Effector memory CD8-positive, alpha-beta T cell (primary cell): ENCODE data around the gene NFE2.
A peak's percentile ranks its signal among the peaks of the same experiment; 100 is the strongest.

ENCODE experiments used
- ATAC-seq: fragments of 150-1000 bp; cut with Tn5 transposase; replicated peaks from 2 replicates; pipeline ENCODE4 v1.10.0; 2021; ENCODE audit warnings: mild to moderate bottlenecking, moderate library complexity
- DNase-seq, 3 experiments: peaks; one replicate each; pipeline ENCODE4 v3.0.0; 2021
- H3K27ac Mint-ChIP-seq, 2 donors: one replicate each; pipeline ENCODE4 v1.8.0; 2022; ENCODE audit warnings: mild to moderate bottlenecking in 2 of 2, mixed read lengths in 2 of 2, moderate library complexity in 2 of 2
- H3K27me3 Mint-ChIP-seq, 2 donors: one replicate each; pipeline ENCODE4 v1.8.0; 2022; ENCODE audit warnings: mixed read lengths in 2 of 2
- H3K36me3 Mint-ChIP-seq: one replicate; pipeline ENCODE4 v1.8.0; 2022; ENCODE audit warnings: mild to moderate bottlenecking, moderate library complexity, mixed read lengths; ENCODE audit not compliant: insufficient read depth
- H3K4me1 Mint-ChIP-seq, 2 donors: one replicate each; pipeline ENCODE4 v1.8.0; 2022; ENCODE audit warnings: low read depth in 2 of 2, mixed read lengths in 2 of 2
- H3K4me3 Mint-ChIP-seq, 2 donors: one replicate each; pipeline ENCODE4 v1.8.0; 2022; ENCODE audit warnings: mild to moderate bottlenecking in 2 of 2, mixed read lengths in 2 of 2, moderate library complexity in 2 of 2
- H3K9me3 Mint-ChIP-seq, 2 donors: one replicate each; pipeline ENCODE4 v1.8.0; 2022; ENCODE audit warnings: mixed read lengths in 2 of 2

Gene NFE2

DNA sequence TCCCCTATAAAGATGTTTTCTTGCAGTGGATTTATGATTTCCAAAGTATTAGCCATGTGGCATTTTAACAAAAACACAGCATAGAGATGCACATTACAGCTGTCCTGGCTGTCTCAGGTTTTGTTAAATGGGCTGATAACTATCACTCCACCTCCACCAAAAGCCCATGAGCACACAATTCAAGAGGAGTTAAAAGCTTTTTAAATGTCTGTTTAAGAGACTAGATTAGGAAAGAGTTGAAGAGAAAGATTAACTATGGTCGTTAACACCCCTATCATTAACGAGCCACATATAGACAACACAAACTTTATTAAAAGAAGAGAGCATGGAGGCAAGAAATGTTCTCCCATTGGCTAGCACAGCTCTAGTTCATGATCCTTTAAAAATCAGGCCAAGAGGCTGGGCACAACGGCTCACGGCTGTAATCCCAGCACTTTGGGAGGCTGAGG is 35.4 kb downstream of the NFE2 start:
- H3K27ac Mint-ChIP-seq: peak overlapping the region in 1 of 2 donors; percentile 63
- no peaks in the 10 kb centered on the region for H3K36me3 Mint-ChIP-seq
- DNase-seq: no peak
- H3K27me3 Mint-ChIP-seq: no peaks in the 10 kb centered on the region
- H3K9me3 Mint-ChIP-seq: no peaks in the 10 kb centered on the region
- no peak for ATAC-seq
- H3K4me3 Mint-ChIP-seq: no peak overlapping the region
- H3K4me1 Mint-ChIP-seq: peaks cover 0 to 6% of the 10 kb centered on the region in 2 donors

GRCh38 chr12:54262403-54262925 is 38.4 kb downstream of the NFE2 start:
- H3K27ac Mint-ChIP-seq: no peak overlapping the region
- H3K27me3 Mint-ChIP-seq: no peaks in the 10 kb centered on the region
- H3K4me1 Mint-ChIP-seq: peaks cover 6 to 7% of the 10 kb centered on the region in 2 donors
- ATAC-seq (no peak), DNase-seq (no peak)
- no peak overlapping the region for H3K4me3 Mint-ChIP-seq
- H3K9me3 Mint-ChIP-seq: no peaks in the 10 kb centered on the region
- no peaks in the 10 kb centered on the region for H3K36me3 Mint-ChIP-seq

DNA sequence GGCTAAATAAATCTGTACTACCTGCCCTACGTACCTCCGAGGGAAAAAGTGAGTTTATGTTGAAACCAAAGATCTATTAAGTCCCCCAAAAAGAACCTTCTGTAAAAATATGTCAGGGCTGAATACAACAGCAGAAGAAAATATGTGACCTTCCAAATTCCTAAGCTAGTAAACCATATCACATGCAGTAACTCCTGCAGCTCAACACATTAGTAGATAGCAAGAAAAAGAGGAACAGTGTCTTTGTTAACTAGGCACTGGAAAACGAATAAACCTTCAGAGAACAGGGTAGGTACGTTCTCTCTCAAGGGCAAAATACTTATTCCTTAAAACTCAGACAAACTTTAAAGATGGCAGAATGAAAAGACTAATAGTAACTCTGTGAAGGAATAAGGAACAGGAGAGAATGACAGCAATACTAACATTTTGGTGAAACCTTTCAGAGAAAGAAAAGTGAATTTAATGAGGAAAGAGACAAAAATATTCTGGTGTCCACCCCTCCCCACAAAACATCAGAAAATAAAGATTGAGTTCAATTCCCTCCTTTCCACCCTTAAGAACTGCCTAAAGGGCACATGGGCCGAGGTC is 38.9 kb downstream of the NFE2 start:
- H3K4me3 Mint-ChIP-seq: no peak overlapping the region
- no peaks in the 10 kb centered on the region for H3K27me3 Mint-ChIP-seq
- DNase-seq (no peak), ATAC-seq (no peak)
- no peak overlapping the region for H3K27ac Mint-ChIP-seq
- no peaks in the 10 kb centered on the region for H3K9me3 Mint-ChIP-seq
- peaks cover 6 to 7% of the 10 kb centered on the region in 2 donors for H3K4me1 Mint-ChIP-seq
- no peaks in the 10 kb centered on the region for H3K36me3 Mint-ChIP-seq

- H3K36me3 Mint-ChIP-seq: peaks cover 9% of the 10 kb centered on the region
- peaks cover 3 to 7% of the 10 kb centered on the region in 2 donors for H3K4me1 Mint-ChIP-seq
Observed at GRCh38 chr12:54259194-54260011, 41.4 kb downstream of the NFE2 start.

GRCh38 chr12:54258201-54258681 is 42.6 kb downstream of the NFE2 start:
- ATAC-seq (no peak), DNase-seq (no peak)
- Mint-ChIP-seq H3K36me3 (peaks cover 11% of the 10 kb centered on the region), H3K27ac (no peak overlapping the region), H3K4me3 (no peak overlapping the region), H3K9me3 (no peaks in the 10 kb centered on the region), H3K4me1 (peaks cover 3 to 7% of the 10 kb centered on the region in 2 donors), H3K27me3 (no peaks in the 10 kb centered on the region)

More at GRCh38 chr12:54259194-54260011, 41.4 kb downstream of the NFE2 start:
- no peaks in the 10 kb centered on the region for H3K9me3 Mint-ChIP-seq
- H3K27ac Mint-ChIP-seq: peak overlapping the region in 1 of 2 donors; percentile 69
- ATAC-seq: peak; percentile 37
- no peak overlapping the region for H3K4me3 Mint-ChIP-seq
- peak in 1 of 3 experiments; percentile 0 for DNase-seq
- H3K27me3 Mint-ChIP-seq: no peaks in the 10 kb centered on the region

GRCh38 chr12:54257332-54257731 is 43.5 kb downstream of the NFE2 start:
- Mint-ChIP-seq H3K36me3 (peaks cover 19% of the 10 kb centered on the region), H3K27ac (no peak overlapping the region), H3K4me3 (no peak overlapping the region), H3K4me1 (peaks cover 3 to 7% of the 10 kb centered on the region in 2 donors), H3K27me3 (no peaks in the 10 kb centered on the region), H3K9me3 (no peaks in the 10 kb centered on the region)
- ATAC-seq (no peak), DNase-seq (no peak)

GRCh38 chr12:54253240-54253639 is 47.6 kb downstream of the NFE2 start:
- H3K36me3 Mint-ChIP-seq: peaks cover 45% of the 10 kb centered on the region

GRCh38 chr12:54251667-54252284 is 49.0 kb downstream of the NFE2 start:
- no peak overlapping the region for H3K4me3 Mint-ChIP-seq
- no peak overlapping the region for H3K27ac Mint-ChIP-seq
- H3K27me3 Mint-ChIP-seq: no peaks in the 10 kb centered on the region
- peaks cover 52% of the 10 kb centered on the region for H3K36me3 Mint-ChIP-seq
- DNase-seq (peak; percentile 8 to 25 (median 21)), ATAC-seq (peak; percentile 58)
- peaks cover 1 to 3% of the 10 kb centered on the region in 2 donors for H3K4me1 Mint-ChIP-seq
- no peaks in the 10 kb centered on the region for H3K9me3 Mint-ChIP-seq

More at GRCh38 chr12:54253240-54253639, 47.6 kb downstream of the NFE2 start:
- H3K4me3 Mint-ChIP-seq: no peak overlapping the region
- H3K4me1 Mint-ChIP-seq: peaks cover 1 to 9% of the 10 kb centered on the region in 2 donors
- H3K27ac Mint-ChIP-seq: no peak overlapping the region
- H3K27me3 Mint-ChIP-seq: no peaks in the 10 kb centered on the region
- H3K9me3 Mint-ChIP-seq: no peaks in the 10 kb centered on the region
- DNase-seq (no peak), ATAC-seq (no peak)

GRCh38 chr12:54249489-54249888 is 51.3 kb downstream of the NFE2 start:
- ATAC-seq (no peak), DNase-seq (no peak)
- H3K4me3 Mint-ChIP-seq: no peak overlapping the region
- H3K4me1 Mint-ChIP-seq: peaks cover 0 to 3% of the 10 kb centered on the region in 2 donors
- H3K27ac Mint-ChIP-seq: no peak overlapping the region
- peaks cover 61% of the 10 kb centered on the region for H3K36me3 Mint-ChIP-seq
- H3K9me3 Mint-ChIP-seq: no peaks in the 10 kb centered on the region
- no peaks in the 10 kb centered on the region for H3K27me3 Mint-ChIP-seq

- Mint-ChIP-seq H3K36me3 (peaks cover 54% of the 10 kb centered on the region), H3K27ac (no peak overlapping the region), H3K27me3 (no peaks in the 10 kb centered on the region), H3K4me1 (no peaks in the 10 kb centered on the region), H3K9me3 (no peaks in the 10 kb centered on the region), H3K4me3 (no peak overlapping the region)
- DNase-seq (no peak), ATAC-seq (no peak)
Observed at GRCh38 chr12:54246011-54246641, 54.7 kb downstream of the NFE2 start.
